ENCODE measurements around the gene CNTN6.

GRCh38 chr3:1406250-1406649, 313.4 kb downstream of the CNTN6 start:
- TF ChIP-seq CTCF (IDR thresholded peaks at IDR 0.05) (no peak), POLR2A (IDR thresholded peaks at IDR 0.05) (no peak)

All from adrenal gland (tissue), 5 donors.